Measurements from ENCODE around the gene NLRP6.

Gene NLRP6

GRCh38 chr11:282630-283360 lies 4.6 kb downstream of the NLRP6 start:
- DNase-seq: peak; percentile 16

GRCh38 chr11:283405-284104 lies 5.3 kb downstream of the NLRP6 start:
- no peak for DNase-seq

- peak; percentile 16 for DNase-seq
These were observed 6.2 kb downstream of the NLRP6 start for GRCh38 chr11:284105-285020.

GRCh38 chr11:285021-285893 lies 7.0 kb downstream of the NLRP6 start:
- no peak for DNase-seq

GRCh38 chr11:285894-286220 lies 7.7 kb downstream of the NLRP6 start:
- DNase-seq: peak; percentile 13

- peak; percentile 81 for DNase-seq
These were observed 9.0 kb downstream of the NLRP6 start for GRCh38 chr11:286977-287820.

GRCh38 chr11:287821-288477 lies 9.7 kb downstream of the NLRP6 start:
- no peak for DNase-seq

DNA sequence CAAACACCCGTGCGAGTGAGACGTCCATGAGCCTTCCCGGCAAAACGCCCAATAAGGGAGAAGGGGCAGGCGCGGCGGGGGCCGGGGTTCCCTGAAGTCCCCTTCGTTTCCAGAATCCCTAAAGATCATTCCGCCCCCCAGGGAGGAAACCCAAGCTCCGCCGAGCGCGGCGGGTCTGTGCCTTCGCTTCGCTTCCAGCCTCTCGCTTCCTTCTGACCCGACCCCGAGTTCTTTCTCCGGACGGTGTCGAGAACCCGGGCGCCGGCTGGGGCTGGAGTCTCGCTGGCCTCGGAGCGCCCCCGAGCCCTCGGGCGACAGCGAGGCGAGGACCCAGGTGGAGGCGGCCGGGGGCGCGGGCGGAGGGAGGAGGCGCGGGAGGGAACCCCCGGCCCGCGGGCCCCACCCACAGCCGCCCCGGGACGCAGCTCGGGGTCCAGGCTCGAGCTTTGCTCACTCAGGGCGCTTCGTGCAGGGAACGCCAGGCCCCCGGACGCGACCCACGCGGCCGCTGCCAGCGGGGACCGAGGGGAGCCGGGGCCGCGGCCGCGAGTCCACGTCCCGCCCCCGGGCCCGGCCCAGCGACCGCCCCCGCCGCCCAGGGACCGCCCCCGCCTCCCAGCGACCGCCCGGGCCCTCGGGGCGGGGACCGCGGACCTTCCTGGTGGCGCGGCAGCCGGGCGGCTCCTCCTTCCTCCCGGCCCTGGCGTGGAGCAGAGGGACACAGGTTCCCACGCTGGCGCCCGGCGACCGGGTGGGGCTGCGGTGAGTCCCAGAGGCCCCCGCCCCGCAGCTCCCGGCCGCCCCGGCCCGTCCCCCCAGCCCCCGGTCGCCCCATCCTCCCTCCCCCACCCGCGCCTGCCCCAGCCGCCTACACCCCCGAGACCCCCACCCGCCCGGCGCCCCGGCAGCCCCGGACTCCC lies 10.5 kb downstream of the NLRP6 start, which contains the start of gene PGGHG:
PGGHG (plus strand) TSS at position 649 of the 920 bp plus-strand sequence. CDS start 691 bp downstream, outside the sequence.
- peak; percentile 53 for DNase-seq

- peak; percentile 41 for DNase-seq
These were observed 11.1 kb downstream of the NLRP6 start for GRCh38 chr11:289398-289711.

DNA sequence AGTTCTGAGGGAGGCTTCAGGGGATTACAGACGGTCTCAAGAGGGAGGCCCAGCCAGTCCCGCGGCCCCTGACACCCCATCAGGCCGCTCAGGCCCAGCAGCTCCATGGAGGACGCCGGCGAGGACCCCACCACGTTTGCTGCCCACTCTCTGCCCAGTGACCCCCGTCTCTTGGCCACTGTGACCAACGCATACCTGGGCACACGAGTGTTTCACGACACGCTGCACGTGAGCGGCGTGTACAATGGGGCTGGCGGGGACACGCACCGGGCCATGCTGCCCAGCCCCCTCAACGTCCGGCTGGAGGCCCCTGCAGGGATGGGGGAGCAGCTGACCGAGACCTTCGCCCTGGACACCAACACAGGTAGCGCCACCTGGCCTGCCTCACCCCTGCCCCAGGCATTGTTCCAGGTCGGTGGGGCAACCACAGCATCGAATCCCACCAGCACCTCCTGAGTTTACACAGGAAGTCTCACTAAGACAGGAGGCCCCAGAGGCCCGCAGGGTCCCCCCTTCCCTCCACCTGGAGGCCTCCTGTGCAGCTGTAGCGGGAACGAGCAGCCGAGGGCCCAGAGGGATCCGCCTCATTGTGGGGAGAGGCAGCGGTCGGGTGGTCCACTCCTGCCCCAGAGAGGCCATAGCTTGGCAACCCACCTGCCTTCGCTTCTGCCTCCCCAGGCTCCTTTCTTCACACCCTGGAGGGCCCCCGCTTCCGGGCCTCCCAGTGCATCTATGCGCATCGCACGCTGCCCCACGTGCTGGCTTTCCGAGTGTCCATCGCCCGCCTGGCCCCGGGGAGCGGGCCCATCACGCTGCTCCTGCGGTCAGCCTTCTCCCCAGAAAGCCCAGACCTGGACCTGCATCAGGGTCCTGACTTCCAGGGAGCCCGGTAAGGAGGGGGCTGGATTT lies 11.8 kb downstream of the NLRP6 start:
- DNase-seq: peak; percentile 16

- no peak for DNase-seq
These were observed 12.5 kb downstream of the NLRP6 start for GRCh38 chr11:290621-291231.

- DNase-seq: no peak
These were observed 13.3 kb downstream of the NLRP6 start for GRCh38 chr11:291281-292210.

DNA sequence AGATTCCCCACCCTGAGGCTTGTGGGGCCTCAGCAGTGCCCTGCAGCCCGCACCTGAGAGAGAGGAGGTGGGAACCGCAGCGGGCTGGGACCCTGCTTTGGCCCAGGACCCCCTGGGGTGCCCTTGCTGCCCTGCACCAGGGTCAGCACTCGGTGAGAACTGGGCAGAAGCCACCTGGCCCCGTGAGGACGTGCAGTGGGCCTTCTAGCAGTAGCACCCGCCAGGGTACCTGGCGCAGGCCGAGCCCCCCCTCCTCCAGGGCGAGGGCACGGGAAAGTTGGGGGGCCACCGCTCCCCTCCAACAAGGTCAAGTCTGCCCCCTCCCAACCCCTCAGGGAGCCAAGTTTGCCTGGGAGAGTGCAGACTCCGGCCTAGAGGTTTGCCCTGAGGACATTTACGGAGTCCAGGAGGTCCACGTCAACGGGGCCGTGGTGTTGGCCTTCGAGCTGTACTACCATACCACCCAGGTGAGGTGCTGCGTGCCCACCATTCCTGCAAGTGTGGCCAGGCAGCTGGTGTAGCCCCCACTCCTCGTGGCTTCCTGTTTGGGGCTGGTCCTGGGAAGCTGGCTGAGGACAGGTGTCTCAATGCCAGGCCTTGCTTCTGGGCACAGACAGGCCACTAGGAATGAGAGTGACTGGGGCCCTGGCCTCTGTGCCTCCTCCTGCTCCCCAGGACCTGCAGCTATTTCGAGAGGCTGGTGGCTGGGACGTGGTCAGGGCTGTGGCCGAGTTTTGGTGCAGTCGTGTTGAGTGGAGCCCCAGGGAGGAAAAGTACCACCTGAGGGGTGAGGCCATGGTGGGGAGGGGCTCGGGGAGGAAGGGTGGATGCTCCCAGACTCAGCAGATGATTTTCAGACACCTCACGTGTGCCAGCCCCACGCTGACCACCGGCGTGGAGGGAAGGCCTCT lies 14.3 kb downstream of the NLRP6 start:
- no peak for DNase-seq

- DNase-seq: no peak
These were observed 15.2 kb downstream of the NLRP6 start for GRCh38 chr11:293271-293851.

DNA sequence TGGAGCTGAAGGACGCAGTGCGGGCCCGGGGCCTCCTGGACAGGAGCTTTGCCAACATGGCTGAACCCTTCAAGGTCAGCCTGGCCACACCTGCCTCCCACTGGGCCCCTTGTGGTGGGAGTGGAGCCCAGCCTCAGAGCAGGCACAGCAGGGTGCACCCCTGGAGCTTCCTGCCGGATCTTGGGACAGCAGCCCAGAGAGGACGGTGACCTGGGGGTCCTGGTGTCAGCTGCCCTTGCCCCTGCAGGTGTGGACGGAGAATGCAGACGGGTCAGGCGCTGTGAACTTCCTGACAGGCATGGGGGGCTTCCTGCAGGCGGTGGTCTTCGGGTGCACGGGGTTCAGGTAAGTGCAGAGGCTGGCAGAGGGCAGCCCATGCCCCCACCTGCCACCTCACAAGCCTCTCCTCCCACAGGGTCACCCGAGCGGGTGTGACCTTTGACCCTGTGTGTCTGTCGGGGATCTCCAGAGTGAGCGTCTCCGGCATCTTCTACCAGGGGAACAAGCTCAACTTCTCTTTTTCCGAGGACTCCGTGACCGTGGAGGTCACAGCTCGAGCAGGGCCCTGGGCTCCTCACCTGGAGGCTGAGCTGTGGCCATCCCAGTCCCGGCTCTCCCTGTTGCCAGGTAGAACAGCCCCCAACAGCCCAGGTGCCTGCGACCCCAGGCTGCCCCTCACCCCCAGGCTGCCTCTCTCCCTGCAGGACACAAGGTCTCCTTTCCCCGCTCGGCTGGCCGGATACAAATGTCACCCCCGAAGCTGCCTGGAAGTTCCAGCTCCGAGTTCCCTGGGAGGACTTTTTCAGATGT lies 15.8 kb downstream of the NLRP6 start:
- DNase-seq: no peak

Data from CD4-positive, alpha-beta T cell treated with Interleukin-15 for 1 hour (primary cell).